Measurements from ENCODE around the gene SPINT2. TPM values are rescaled to one million over a fixed set of nuclear protein-coding genes. Genes with fewer than 3 reads are reported as not detected.

The SPINT2 gene
- total and polyA plus RNA-seq, 12 donors = 3.4 to 29.2 (median 12.3) TPM

DNA sequence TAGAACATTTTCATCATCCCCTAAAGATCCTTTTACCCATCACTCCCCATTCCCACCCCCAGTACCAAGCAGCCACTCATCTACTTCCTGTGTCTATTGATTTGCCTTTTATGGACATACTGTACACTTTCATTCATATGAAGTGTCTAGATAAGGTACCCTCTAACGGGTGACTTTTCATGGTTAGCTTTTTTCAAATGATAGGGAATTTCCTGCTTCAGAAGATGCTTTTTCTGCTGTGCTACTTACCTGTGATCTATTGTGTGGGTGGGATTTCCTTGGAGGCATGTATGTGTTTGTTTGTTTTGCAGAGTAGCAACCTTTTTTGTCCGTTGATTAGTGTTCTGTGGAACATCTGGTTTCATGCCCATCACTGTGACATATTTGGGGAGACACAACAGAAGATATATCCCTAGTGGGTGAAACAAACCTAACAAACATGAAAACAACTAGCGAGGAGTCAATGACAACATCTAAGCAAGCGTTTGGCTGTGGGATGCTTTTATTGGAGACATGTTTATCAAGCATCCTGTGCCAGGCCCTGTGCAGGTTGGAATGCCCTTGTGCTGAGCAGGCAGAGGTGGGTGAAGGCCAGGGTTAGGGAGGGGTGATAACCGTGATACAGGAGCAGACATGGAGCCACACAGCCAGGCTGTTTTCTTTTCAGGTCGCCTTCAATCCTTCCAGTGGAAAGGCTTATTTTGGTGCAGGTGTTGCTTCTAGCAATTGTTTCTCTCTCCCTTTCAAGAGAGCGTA lies 17.6 kb downstream of the SPINT2 start:
- no peak overlapping the region for H3K4me3 ChIP-seq
- intact Hi-C loops (cut with DNase I) = loop anchor here in 2 of 10 donors (2.0 to 5.0 kb wide), 2 partner anchors 33 to 35 kb away; partner anchors contain the start of genes YIF1B (in 2 of the 2) and KCNK6 (in 1 of the 2)
- H3K27ac ChIP-seq = peak overlapping the region in 5 of 10 donors; percentile 30 to 85 (median 52)
- 63 to 65% methylated on average over 7 of the region's 7 CpGs for WGBS, 2 donors
- TF ChIP-seq, protein P1, sequence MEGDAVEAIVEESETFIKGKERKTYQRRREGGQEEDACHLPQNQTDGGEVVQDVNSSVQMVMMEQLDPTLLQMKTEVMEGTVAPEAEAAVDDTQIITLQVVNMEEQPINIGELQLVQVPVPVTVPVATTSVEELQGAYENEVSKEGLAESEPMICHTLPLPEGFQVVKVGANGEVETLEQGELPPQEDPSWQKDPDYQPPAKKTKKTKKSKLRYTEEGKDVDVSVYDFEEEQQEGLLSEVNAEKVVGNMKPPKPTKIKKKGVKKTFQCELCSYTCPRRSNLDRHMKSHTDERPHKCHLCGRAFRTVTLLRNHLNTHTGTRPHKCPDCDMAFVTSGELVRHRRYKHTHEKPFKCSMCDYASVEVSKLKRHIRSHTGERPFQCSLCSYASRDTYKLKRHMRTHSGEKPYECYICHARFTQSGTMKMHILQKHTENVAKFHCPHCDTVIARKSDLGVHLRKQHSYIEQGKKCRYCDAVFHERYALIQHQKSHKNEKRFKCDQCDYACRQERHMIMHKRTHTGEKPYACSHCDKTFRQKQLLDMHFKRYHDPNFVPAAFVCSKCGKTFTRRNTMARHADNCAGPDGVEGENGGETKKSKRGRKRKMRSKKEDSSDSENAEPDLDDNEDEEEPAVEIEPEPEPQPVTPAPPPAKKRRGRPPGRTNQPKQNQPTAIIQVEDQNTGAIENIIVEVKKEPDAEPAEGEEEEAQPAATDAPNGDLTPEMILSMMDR (IDR thresholded peaks at IDR 0.05) = no peak
- DNase-seq (no peak), ATAC-seq (no peak)
- no peaks in the 10 kb centered on the region for H3K9me3 ChIP-seq
- peaks cover 5 to 59% (median 46%) of the 10 kb centered on the region in 9 donors for H3K4me1 ChIP-seq
- no peaks in the 10 kb centered on the region for H3K27me3 ChIP-seq
- H3K36me3 ChIP-seq = no peaks in the 10 kb centered on the region

DNA sequence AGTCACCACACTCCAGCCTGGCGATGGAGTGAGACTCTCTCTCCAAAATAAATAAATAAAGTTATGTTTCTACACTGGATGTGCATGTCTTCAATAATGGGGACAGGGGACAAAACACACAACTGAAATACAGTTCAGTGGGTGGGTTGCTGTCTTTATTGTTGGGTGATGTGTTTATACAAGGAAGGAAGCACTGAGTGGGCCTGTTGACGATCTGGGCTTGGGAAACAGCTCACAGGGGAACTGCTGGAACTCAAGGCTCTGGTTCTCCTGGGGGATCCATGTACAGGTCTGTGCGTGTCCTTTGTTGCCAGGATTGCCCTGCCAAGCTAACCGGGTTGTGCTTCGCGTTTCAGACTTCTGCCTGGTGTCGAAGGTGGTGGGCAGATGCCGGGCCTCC lies 18.9 kb downstream of the SPINT2 start:
- Histone ChIP-seq H3K4me1 (peaks cover 5 to 56% (median 34%) of the 10 kb centered on the region in 9 donors), H3K4me3 (no peak overlapping the region), H3K27me3 (no peaks in the 10 kb centered on the region), H3K36me3 (no peaks in the 10 kb centered on the region), H3K27ac (peak overlapping the region in 1 of 10 donors; percentile 31), H3K9me3 (no peaks in the 10 kb centered on the region)
- DNase-seq (no peak), ATAC-seq (no peak)
- TF ChIP-seq, protein P1 (IDR thresholded peaks at IDR 0.05) = no peak
- intact Hi-C loops (cut with DNase I) = loop anchor here in 2 of 10 donors (2.0 to 5.0 kb wide), 2 partner anchors 32 to 34 kb away; partner anchors contain the start of genes YIF1B (in 2 of the 2) and KCNK6 (in 1 of the 2)
- 92% methylated on average over 8 of the region's 8 CpGs for WGBS, 2 donors

DNA sequence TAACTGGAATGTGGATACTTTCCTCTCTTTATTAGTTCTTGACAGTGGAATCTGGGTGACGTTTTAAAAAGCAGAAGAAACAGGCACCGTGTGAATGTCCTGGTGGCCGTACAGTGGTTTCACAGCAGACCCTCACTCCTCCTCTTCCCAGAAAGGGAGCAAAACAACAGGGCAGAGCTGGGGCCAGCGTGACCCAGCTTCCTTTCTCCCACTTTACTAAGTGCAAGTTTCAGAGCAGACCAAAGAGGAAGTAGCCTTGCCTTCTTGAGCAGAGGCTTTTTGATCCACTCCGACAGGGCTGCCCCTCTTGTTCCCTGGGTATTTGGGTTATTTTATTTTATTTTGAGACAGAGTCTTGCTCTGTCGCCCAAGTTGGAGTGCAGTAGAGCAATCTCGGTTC lies 20.0 kb downstream of the SPINT2 start:
- 75 to 79% methylated on average over 7 of the region's 7 CpGs for WGBS, 2 donors
- DNase-seq = no peak
- peaks cover 0 to 53% (median 25%) of the 10 kb centered on the region in 9 donors for H3K4me1 ChIP-seq
- H3K9me3 ChIP-seq = no peaks in the 10 kb centered on the region
- TF ChIP-seq, protein P1 (IDR thresholded peaks at IDR 0.05) = no peak
- peak overlapping the region in 2 of 10 donors; percentile 9 to 77 for H3K27ac ChIP-seq
- H3K4me3 ChIP-seq = no peak overlapping the region
- peak in 3 of 8 donors; percentile 21 to 36 (median 28) for ATAC-seq
- peaks cover 0 to under 1% (median 0%) of the 10 kb centered on the region in 9 donors for H3K36me3 ChIP-seq
- intact Hi-C loops (cut with DNase I) = loop anchor here in 1 of 10 donors (5.0 kb wide), 1 partner anchor 33 kb away; the partner anchor contains the start of genes KCNK6 and YIF1B
- no peaks in the 10 kb centered on the region for H3K27me3 ChIP-seq

DNA sequence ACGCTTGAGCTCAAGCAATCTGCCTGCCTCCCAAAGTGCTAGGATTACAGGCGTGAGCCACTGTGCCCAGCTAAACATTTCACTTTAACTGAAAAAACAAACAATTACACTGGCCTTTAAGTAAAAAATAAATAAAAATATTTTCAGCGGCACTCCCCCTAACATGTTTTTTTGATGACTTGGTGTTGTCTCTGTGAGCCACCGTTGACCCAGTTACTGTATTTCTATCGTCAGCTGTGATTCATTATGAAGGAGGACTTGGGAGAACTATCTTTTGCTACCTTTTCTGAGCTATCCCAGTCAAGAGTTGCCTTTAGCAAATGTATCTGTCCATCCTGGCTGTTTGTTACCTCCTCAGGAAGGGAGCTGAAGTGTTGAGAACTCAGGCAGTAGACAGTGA lies 21.2 kb downstream of the SPINT2 start:
- DNase-seq (no peak), ATAC-seq (no peak)
- intact Hi-C loops (cut with DNase I) = no loop called here
- TF ChIP-seq, protein P1 (IDR thresholded peaks at IDR 0.05) = no peak
- Histone ChIP-seq H3K4me3 (no peak overlapping the region), H3K4me1 (peaks cover 0 to 47% (median 15%) of the 10 kb centered on the region in 9 donors), H3K27me3 (no peaks in the 10 kb centered on the region), H3K27ac (no peak overlapping the region), H3K36me3 (peaks cover 0 to 12% (median 0%) of the 10 kb centered on the region in 9 donors), H3K9me3 (no peaks in the 10 kb centered on the region)
- WGBS, 2 donors = 94% methylated on average over 5 of the region's 5 CpGs
